Transverse colon (tissue), 4 donors: ENCODE data around the gene C11orf65. TPM values are rescaled to one million over a fixed set of nuclear protein-coding genes. Genes with fewer than 3 reads are reported as not detected.

Source experiments
- DNase-seq: peaks from one replicate; pipeline ENCODE4 v3.0.0-alpha.2; 2019
- H3K27ac ChIP-seq, 4 donors: fragments of 200-600 bp; sonication (generic); 2 replicates each; pipeline ENCODE4 v1.5.1; 2016 to 2018; ENCODE audit warnings: inconsistent platforms in 4 of 4
- H3K27me3 ChIP-seq: fragments of 200-600 bp; sonication (generic); 2 replicates; pipeline ENCODE4 v1.5.1; 2017; ENCODE audit warnings: inconsistent platforms
- H3K36me3 ChIP-seq, 4 donors: fragments of 200-600 bp; sonication (generic); 2 replicates each; pipeline ENCODE4 v1.5.1; 2017 to 2019; ENCODE audit warnings: inconsistent platforms in 4 of 4
- H3K4me1 ChIP-seq, 4 donors: fragments of 200-600 bp; sonication (generic); 2 replicates each; pipeline ENCODE4 v1.5.1; 2017 to 2020; ENCODE audit warnings: inconsistent platforms in 4 of 4
- H3K4me3 ChIP-seq, 4 donors: fragments of 200-600 bp; sonication (generic); 1 replicate in 1 of 4; 2 replicates in 3 of 4; pipeline versions ENCODE4 v1.5.1 to v1.6.1; 2017 to 2019; ENCODE audit warnings: inconsistent platforms in 4 of 4
- H3K9me3 ChIP-seq, 2 donors: fragments of 200-600 bp; sonication (generic); 2 replicates each; pipeline ENCODE4 v1.5.1; 2017 to 2019; ENCODE audit warnings: inconsistent platforms in 2 of 2
- CTCF ChIP-seq, 5 experiments: fragments of 200-600 bp in 3 of 5; fragments of 450-650 bp in 2 of 5; sonication (generic) in 3 of 5; IDR thresholded peaks; 1 replicate in 2 of 5; 2 replicates in 3 of 5; pipeline ENCODE4 v1.5.1; 2016 to 2017; ENCODE audit warnings: antibody characterized with exemption in 5 of 5, inconsistent platforms in 3 of 5, mild to moderate bottlenecking in 2 of 5, moderate library complexity in 1 of 5
- EP300 ChIP-seq: sonication (generic); formaldehyde crosslinking; IDR thresholded peaks from one replicate; pipeline ENCODE4 v1.6.1; 2017; ENCODE audit warnings: antibody characterized with exemption, low read depth
- POLR2A ChIP-seq: fragments of 450-650 bp; IDR thresholded peaks from one replicate; pipeline ENCODE4 v1.6.1; 2016; ENCODE audit warnings: antibody characterized with exemption, mild to moderate bottlenecking, moderate library complexity
- POLR2AphosphoS5 ChIP-seq, 3 donors: sonication (generic); formaldehyde crosslinking; IDR thresholded peaks; one replicate each; pipeline ENCODE4 v1.6.1; 2016; ENCODE audit warnings: antibody characterized with exemption in 3 of 3
- WGBS, 2 donors: methylation state at CpG; one replicate each; pipeline ENCODE4 v1.1.5; 2018; ENCODE audit warnings: low coverage in 1 of 2; 5-methylcytosine and 5-hydroxymethylcytosine counted together
- in situ Hi-C, 4 donors: fragments of 200-750 bp; cut with MboI; loops; one replicate each; pipeline versions ENCODE4 v1.15.0 to v1.15.1; 2017; ENCODE audit warnings: low sequenced_read_pairs in 3 of 4, low pct_ligation_motif_present in 1 of 4, low pct_unique_long_range_greater_than_20kb in 1 of 4
- intact Hi-C: fragments of 100-400 bp; cut with DNase I; formaldehyde crosslinking; loops from one replicate; pipeline ENCODE4 v1.15.1; 2023; ENCODE audit warnings: low total_unique reads
- total RNA-seq, 4 donors: library from RNA; depleted of rRNA; stranded (reverse); fragments of >200 nt; gene quantifications; one replicate each; pipeline ENCODE4 v1.1.0, GENCODE V29; 2016

The C11orf65 gene
- total RNA-seq, 4 donors from 2014 or later: 1.1 TPM; not detected in 2

- no peaks in the 10 kb centered on the region for H3K9me3 ChIP-seq
- intact Hi-C loops: no loop called here
- H3K36me3 ChIP-seq: peaks cover 0 to 9% (median 0%) of the 10 kb centered on the region in 4 donors
- DNase-seq: no peak
- H3K27ac ChIP-seq: no peak overlapping the region
- in situ Hi-C loops: no loop called here
- no peaks in the 10 kb centered on the region for H3K4me1 ChIP-seq
- H3K4me3 ChIP-seq: no peak overlapping the region
- no peak for TF ChIP-seq POLR2A
- TF ChIP-seq EP300: no peak
- TF ChIP-seq POLR2AphosphoS5 (IDR thresholded peaks at IDR 0.05): no peak
- TF ChIP-seq CTCF (IDR thresholded peaks at IDR 0.05): no peak
- no peaks in the 10 kb centered on the region for H3K27me3 ChIP-seq
These were observed 97.0 kb downstream of the C11orf65 start for GRCh38 chr11:108370315-108370714.

- intact Hi-C loops: no loop called here
- H3K9me3 ChIP-seq: no peaks in the 10 kb centered on the region
- WGBS, 2 donors: 74 to 81% methylated on average over 3 to 5 of the region's 5 CpGs
These were observed 98.3 kb downstream of the C11orf65 start for GRCh38 chr11:108369064-108369463.

GRCh38 chr11:108368134-108368533, 99.2 kb downstream of the C11orf65 start:
- H3K4me1 ChIP-seq: no peaks in the 10 kb centered on the region
- peaks cover 0 to 9% (median 0%) of the 10 kb centered on the region in 4 donors for H3K36me3 ChIP-seq
- intact Hi-C loops (no loop called here), in situ Hi-C loops (no loop called here)
- no peak overlapping the region for H3K27ac ChIP-seq
- WGBS, 2 donors: 89 to 91% methylated on average over 1 of the region's 1 CpG
- DNase-seq: no peak
- H3K9me3 ChIP-seq: no peaks in the 10 kb centered on the region
- TF ChIP-seq EP300: no peak
- TF ChIP-seq POLR2A: no peak
- no peak for TF ChIP-seq CTCF (IDR thresholded peaks at IDR 0.05)
- TF ChIP-seq POLR2AphosphoS5 (IDR thresholded peaks at IDR 0.05): no peak
- no peaks in the 10 kb centered on the region for H3K27me3 ChIP-seq
- no peak overlapping the region for H3K4me3 ChIP-seq

More at GRCh38 chr11:108369064-108369463, 98.3 kb downstream of the C11orf65 start:
- Histone ChIP-seq H3K27me3 (no peaks in the 10 kb centered on the region), H3K27ac (no peak overlapping the region), H3K36me3 (peaks cover 0 to 9% (median 0%) of the 10 kb centered on the region in 4 donors), H3K4me1 (no peaks in the 10 kb centered on the region), H3K4me3 (no peak overlapping the region)
- no peak for DNase-seq
- in situ Hi-C loops: no loop called here
- TF ChIP-seq EP300 (no peak), POLR2AphosphoS5 (IDR thresholded peaks at IDR 0.05) (no peak), CTCF (IDR thresholded peaks at IDR 0.05) (no peak), POLR2A (no peak)

GRCh38 chr11:108364159-108364558, 103.2 kb downstream of the C11orf65 start:
- intact Hi-C loops: no loop called here
- H3K9me3 ChIP-seq: no peaks in the 10 kb centered on the region
- in situ Hi-C loops: no loop called here
- no peak for DNase-seq
- H3K27ac ChIP-seq: no peak overlapping the region
- no peaks in the 10 kb centered on the region for H3K27me3 ChIP-seq
- WGBS, 2 donors: 76 to 100% methylated on average over 2 of the region's 2 CpGs
- H3K4me1 ChIP-seq: no peaks in the 10 kb centered on the region
- peaks cover 0 to 9% (median 0%) of the 10 kb centered on the region in 4 donors for H3K36me3 ChIP-seq
- TF ChIP-seq EP300 (no peak), POLR2A (no peak), CTCF (IDR thresholded peaks at IDR 0.05) (no peak), POLR2AphosphoS5 (IDR thresholded peaks at IDR 0.05) (no peak)
- no peak overlapping the region for H3K4me3 ChIP-seq
